GM18498 (cell line): Measurements from ENCODE around the gene EI24.

ENCODE experiments used
- ATAC-seq: cut with Tn5 transposase; IDR thresholded peaks from one replicate; pipeline ENCODE4 v1.9.1; 2021; ENCODE audit warnings: mild to moderate bottlenecking, moderate library complexity; ENCODE audit not compliant: unreplicated experiment

Gene EI24

DNA sequence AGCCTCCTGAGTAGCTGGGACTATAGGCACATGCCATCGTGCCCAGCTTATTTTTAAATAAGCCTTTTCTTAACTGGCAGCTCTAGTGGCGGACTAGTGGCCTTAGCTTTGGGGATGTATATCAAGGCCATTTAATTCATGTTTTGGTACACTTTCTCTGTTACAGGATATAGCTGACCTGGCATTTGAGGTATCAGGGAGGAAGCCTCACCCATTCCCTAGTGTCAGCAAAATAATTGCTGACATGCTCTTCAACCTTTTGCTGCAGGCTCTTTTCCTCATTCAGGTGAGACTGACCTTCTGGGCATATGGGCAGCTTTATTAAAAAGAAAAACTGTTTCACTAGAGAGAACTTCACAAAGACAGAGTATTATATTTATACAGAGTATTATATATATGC, 9.5 kb downstream of the EI24 start:
- no peak for ATAC-seq

DNA sequence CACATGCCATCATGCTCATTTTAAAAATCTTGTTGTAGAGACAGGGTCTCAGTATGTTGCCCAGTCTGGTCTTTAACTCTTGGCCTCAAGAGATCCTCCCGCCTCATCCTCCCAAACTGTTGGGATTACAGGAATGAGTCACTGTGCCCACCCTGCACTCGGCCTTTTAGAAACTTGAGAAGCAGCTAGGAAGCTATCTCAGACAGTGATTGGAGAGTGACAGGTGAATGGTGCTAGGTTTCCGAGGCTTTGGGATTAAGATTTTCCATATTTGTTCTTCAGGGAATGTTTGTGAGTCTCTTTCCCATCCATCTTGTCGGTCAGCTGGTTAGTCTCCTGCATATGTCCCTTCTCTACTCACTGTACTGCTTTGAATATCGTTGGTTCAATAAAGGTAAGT, 10.5 kb downstream of the EI24 start:
- ATAC-seq, result no peak

DNA sequence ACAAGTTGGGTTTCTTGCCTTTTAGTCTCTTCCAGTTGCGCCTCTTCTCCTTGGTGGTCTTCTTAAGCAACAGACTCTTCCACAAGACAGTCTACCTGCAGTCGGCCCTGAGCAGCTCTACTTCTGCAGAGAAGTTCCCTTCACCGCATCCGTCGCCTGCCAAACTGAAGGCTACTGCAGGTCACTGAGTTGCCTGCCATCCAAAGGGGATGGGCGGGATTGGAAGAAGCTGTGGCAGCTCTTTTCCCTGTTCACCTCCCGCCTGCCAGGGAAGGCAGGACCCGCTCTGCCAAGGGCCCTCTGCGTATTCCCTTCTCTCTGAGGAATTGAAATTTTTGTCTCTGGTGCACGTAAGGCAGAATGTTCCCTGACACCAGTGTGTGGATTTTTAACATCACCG, 14.2 kb downstream of the EI24 start:
- ATAC-seq, result no peak

DNA sequence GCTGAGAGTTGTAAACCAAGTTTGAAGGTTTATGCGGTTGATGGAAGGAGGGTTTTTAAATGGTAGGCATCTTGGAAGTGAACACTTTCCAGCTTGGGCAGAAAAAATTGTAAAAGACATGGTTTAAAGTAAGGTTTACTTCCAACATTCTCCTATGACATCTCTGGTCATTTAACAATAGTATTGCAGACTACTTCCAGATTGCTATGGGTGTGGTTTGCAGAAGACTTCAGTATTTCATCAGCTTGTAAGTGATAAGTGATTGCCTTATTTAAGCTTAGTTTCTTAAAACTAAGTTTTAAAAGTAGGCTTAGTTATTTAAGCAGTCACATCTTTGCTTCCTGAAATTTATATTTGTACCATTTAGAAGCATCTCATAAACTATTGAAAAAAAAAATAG, 16.2 kb downstream of the EI24 start:
- no peak for ATAC-seq

DNA sequence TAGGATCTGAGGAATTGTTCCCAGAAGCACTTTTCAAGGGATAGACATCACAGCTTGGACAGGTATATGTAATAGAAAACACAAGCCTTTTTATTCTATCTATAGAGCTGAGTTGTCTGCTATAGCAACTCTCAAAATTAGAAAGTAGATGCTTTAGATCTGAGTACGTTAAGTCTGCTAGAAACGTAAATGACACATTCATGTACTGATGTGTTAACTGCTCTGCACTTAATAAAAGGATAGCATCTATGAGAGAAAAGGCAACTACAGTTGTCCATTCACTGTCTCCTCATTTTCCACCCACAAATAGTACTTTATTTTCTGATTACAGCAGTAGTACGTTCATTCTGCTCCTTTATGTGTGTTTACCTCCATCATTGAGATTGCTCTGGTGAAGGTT, 17.3 kb downstream of the EI24 start:
- ATAC-seq, result no peak

DNA sequence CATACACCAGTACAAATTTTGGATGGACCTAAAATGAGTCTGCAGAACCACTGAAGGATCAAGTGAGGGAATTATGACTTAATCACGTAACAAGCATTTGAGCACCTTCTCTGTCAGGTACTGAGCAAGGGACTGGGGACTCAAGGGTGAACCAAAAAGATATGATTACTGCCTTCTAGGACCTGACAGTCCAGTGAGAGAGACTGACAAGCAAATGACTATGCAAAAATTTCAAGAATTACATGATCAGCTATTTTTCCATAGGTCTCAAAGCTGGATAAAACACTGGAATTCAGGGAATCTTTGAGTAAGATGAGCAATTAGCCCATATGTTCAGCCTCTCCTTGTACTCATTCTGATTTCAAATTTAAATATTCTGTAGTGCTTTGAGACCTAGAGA, 18.2 kb downstream of the EI24 start:
- ATAC-seq, result no peak

DNA sequence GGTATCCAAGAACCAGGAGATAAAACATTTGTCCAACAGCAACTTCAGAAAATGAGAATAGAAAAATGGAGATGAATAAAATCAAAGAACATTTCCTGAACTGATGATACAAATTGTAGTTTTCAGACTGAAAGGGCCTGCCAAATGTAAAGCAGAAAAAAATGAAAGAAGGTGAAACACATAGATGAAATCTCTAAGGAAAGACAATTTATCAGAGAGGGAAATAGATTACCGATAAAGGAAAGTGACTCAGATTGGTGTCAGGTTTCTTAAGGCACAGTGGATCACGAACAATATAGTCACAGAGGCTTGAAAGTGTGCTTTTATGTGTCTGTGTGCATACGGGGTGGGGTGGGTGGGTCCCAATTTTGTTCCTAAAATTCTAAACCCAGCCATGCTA, 19.2 kb downstream of the EI24 start:
- no peak for ATAC-seq

DNA sequence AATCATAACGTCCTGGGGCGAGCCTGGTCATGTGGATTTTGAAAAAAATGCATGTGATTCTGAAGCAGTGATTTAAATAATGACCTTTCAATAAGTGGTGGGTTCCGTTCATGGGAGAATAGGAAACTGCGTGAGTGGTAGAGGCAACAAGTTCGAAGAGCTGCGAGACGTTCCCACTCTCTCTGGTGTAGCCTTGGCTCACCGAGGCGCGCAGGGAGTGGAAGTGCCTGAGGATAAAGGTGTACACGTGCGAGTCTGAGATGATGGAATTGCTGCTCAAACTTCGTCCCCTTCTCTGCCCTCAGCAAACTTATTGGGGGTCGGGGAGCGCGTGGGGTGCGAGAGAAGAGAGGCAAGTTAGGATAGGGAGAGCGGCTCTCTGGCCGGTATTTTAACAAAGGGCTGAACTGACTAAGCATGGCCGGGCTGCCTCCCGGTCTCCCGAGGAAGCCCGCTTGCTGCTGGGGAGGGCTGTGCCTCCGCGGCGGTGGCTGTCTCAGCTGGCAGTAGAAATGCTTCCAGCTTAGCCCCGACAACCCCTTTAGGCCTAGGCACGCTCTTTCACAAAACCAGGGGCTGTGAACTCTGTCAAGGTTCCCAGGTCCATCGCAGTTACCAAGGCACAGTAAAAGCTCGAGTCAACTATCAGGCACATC, 22.5 kb downstream of the EI24 start:
- ATAC-seq, result peak; percentile 27

DNA sequence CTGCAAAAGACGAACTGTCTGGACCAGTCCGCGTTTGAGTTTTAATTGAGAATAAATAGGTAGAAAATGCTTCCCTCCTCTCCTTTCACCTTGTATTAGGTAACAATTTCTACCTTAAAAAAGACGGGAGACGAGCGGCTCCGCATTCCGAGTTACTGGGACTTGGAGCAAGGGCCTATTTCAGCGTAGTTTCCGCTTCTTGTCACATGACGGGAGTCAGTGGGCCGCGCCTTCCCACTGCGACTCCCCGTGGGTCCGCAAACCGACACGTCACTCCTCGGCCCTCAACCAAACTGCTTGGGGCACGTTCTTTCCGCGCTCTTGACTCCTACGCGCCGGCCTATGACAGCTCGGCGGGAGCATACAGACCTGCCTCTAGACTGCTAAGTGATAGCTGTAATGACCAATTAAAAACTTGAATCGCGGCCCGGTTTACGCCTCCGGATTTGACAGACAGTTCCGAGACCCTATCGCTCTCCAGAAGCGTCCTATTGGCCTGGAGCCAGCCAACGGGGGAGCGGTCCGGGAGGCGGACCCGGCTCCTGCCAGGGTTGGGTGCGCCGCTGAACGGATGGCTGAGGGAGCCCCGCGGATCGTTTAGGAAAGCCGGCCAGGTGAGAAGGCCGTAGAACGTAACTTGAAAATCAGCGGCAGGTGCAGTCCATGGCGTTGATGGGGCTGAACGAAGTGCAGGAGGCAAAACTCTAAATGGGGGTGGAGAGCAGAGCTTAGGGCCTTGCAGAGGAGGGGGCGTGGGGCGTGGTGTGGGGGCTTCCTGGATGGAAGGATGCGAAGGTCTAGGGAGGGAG, 23.2 kb downstream of the EI24 start, which contains the start of gene STT3A:
Gene STT3A, plus strand, starts transcription at position 548 of the 809 bp plus-strand sequence. CDS start 3,064 bp downstream, outside the sequence.
- peak; percentile 96 for ATAC-seq

DNA sequence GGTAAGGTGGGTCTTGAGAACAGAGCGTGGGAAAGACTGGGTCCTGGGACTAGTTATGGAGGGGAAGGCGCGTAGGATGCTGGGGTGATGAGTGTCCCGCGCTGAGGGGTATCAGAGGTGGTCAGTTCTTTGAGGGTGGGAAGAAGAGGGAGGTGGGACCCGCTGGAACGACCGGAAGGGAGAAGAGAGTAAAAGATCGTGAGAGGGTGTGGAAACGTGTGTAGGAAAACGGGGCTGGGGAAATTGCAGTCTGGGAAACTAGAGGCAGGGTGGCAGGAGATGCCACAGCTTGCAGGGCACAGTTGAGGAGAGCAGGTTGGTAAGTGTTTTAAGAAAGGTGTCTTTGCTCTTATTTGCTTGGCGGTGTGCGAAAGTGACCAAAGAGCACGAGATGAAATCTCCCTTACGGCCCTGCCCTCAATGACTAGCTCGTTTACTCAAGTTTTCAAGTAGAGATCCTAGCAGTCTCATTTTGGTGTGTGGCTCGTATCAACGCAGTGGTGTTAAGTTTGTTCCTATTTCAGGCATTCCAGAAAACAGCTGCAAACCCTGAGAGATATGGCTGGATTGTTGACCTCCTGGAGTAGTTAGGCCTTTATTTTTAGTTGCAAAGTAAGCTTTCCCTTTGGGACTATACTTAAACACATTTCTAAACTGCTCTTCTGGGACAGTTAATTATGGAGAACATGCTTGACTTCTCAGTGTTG, 24.0 kb downstream of the EI24 start:
- ATAC-seq, result peak; percentile 0

DNA sequence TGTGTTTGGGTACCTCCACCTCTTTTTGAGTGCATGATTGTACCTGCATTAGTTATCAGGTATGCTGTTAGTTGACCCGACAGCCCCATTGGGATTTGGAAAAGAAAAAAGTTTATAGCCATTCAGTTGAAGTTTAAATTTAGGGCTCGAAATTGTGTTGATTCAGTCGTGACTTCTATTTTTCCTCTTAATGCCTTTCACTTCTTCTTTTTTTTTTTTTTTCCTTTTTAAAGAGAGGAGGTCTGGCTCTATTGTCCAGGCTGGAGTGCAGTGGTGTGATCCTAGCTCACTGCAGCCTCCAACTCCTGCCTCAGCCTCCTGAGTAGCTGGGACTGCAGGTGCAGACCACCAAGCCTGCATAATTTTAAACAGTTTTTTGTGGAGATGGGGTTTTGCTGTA, 25.7 kb downstream of the EI24 start:
- ATAC-seq, result no peak

DNA sequence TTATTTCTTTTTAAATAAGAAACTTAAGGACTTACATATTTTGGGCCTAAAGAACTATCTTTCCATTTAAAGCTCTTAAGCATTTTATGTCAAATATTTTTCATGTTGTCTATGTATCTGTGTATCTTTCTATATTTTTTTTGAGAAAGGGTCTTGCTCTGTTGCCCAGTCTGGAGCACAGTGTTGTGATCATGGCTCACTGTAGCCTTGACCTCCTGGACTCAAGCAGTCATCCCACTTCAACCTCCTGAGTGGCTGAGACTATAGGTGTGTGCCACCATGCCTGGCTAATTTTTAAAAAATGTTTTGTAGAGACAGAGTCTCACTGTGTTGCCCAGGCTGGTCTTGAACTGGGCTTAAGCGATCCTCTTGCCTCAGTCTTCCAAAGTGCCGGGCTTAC, 31.4 kb downstream of the EI24 start:
- ATAC-seq, result no peak

DNA sequence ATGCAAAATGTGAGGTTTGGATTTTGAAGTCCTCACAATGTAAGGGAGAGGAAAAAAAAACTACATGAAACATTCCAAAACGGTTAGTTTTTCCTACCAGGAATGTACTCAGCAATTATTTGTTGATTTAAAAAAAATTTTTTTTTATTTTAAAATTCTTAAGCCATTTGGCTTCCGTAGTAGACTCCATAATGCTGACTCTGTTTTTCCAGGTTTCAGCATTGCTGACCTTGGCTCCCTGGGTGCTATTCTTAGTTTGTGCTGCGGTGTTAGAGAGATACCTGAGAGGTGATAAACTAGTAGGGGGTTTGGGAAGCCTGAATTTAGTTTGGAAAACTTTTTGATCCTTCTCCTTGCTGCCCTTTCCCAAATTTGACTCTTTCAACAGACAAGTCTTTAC, 33.9 kb downstream of the EI24 start:
- no peak for ATAC-seq

DNA sequence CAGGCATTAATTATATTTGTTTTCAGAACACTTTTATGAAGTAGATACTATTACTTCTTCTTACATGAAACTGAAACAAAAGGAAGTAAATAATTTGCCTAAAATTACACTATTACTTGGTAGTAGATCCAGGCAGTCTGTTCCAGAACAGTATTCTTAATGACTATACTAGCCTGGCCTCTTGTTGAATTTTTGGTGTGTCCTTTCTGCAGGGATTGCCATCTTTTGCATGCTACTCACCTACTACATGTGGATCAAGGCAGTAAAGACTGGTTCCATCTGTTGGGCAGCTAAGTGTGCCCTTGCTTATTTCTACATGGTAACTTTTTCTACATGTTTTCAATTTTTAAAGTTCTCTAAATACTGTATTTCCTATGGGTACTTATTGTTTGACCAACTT, 36.1 kb downstream of the EI24 start:
- no peak for ATAC-seq

DNA sequence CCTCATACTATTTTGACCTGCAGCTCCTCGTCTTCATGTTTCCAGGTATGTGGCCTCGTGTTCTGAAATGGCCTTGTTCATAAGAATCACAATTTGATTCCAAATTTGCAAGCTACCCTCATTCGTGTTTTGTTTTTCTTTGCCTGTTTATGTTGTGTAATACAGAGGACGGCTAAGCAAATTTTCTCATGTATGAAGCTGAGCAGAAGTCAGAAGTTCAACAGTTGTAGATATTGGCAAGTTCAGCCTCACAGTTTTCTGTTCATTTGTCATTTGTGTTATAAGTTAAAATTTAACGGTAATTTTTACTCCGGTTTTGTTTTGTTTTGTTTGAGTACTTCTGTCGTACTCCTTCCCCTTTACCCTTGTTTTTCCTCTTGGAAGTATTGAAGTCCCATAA, 40.3 kb downstream of the EI24 start:
- ATAC-seq, result no peak

DNA sequence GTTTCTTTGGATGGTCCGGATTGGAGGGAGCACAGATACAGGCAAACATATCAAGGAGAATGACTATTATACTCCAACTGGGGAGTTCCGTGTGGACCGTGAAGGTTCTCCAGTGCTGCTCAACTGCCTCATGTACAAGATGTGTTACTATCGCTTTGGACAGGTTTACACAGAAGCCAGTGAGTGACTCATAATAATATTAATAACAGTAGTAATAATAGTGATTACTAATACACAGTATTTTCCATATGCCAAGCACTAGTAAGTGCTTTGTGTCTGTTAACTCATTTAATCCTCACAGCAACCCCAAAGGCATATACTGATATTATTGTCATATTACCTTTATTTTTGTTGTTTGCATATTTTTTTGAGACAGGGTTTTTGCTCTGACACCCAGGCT, 49.1 kb downstream of the EI24 start:
- ATAC-seq, result no peak

DNA sequence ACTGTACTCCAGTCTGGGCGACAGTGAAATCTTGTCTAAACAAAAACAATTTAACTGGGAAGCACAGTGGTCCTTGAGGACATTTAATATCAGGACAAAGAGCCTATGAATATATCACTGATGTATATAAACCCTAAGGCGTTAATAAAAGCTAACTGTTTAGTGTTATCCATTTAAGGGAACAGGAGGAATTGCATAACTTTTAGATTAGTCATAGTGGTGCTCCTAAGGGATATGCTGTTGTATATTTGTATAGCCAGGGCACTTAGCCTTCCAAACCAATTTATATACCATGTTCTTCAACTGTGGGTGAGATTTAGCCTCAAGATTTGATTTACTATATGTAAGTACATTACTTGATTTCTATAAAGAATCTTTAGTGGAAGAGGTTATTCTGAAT, 52.7 kb downstream of the EI24 start:
- ATAC-seq, result no peak

DNA sequence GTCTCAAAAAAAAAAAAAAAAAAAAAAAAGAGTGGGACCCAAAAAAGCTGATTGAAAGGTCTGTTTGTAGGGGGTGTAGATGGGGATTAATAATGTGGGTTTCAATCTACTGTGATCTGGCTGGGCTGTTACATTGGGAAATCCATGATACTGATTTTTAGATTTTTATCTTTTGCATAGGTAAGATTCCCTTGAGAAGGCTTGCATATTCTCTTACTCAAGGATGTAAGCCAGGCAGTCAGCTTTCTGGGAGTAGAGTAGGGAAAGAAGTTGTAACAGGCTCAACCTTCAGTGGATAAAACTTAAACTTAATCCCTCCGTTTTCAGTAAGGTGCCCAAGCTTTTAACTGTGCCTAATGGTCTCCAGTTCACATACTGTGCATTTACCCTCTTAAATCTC, 53.8 kb downstream of the EI24 start:
- ATAC-seq, result no peak

DNA sequence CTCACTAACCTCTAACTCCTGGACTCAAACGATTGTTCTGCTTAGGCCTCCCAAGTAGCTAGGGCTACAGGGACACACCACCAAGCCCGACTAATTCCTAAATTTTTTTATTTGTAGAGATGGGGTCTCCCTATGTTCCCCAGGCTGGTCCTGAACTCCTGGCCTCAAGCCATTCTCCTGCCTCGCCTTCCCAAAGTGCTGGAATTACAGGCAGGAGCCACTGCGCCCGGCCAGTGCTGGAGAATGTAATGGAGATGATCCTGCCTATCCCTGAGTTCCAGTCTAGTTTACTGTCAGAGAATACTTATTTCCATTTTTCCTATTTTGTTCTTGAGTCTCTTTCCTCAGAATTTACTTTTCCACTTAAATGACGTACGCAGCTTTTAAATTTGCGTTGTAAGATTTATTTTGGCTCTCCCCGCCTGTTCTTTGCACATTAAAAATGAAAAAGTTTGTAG, 55.5 kb downstream of the EI24 start, which contains the start of gene CHEK1:
Gene CHEK1, plus strand, starts transcription at position 408 of the 458 bp plus-strand sequence. CDS start 1,606 bp downstream, outside the sequence.
- no peak for ATAC-seq

DNA sequence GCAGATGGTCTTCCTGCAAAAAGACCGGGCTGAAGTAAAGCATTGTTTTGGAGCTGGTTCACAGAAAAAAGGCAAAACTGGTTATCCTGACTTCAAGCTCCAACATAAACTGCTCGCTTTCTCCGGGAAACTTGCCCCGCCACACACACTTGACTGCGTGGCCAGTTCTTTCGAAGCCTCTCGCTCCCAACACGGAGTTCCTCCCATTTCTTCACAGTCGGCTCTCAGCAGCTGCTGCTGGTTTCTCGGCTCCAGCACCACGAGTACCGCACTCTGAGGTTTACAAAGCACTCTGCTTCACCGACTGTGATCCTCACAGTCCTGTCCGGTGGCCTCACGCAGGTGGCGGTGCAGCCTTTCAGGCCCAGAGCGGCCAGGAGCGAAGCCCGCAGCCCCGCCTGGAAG, 56.0 kb downstream of the EI24 start:
- peak; percentile 36 for ATAC-seq

DNA sequence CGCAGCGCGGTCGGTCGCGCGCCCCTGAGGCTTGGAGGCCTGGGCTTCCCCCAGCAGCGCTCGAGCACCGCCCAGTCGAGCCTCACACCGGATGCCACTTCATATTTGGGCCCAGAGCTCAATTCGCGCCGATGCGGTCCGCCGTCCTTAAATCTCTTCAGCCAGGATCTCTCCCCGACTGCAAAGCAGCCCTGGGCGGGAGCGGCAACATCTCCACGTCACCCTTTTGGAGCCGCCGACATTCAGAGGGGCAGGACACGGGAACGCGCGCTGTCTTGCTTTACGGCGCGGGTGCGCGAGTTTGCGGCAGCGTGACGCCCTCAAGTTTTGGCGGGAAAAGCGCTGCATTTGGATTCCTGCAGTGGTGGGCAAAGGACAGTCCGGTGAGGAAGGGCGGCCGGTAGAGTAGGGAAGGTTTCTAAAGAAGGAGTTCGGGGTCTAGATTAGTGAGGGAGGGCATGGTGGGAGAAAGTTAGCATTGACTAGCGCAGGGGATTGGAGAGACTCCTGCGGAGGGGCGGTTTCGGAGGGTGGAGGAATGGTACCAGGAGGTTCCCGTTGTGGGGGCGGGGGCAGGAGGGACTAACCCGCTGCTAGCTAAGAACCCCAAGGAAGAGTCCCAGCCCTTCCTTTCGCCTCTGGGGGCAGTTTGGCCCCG, 56.5 kb downstream of the EI24 start:
- peak; percentile 91 for ATAC-seq
